H1 (cell line): ENCODE measurements around the gene TNRC6C. TPM values are rescaled to one million over a fixed set of nuclear protein-coding genes. Genes with fewer than 3 reads are reported as not detected.
A peak's percentile ranks its signal among the peaks of the same experiment; 100 is the strongest.

Experiments
- CTCF ChIA-PET: fragments of 300-600 bp; sonication (Branson Sonifier 250); formaldehyde crosslinking; loops from one replicate; lab custom pipeline; 2021; ENCODE audit not compliant: partially characterized antibody; lab: Charles Lee
- POLR2A ChIA-PET: fragments of 300-600 bp; sonication (Branson Sonifier 250); formaldehyde crosslinking; loops from one replicate; lab custom pipeline; 2021; ENCODE audit warnings: inconsistent platforms; ENCODE audit not compliant: partially characterized antibody; lab: Charles Lee
- DNase-seq, 2 experiments: peaks; one replicate each; pipeline versions ENCODE4 v3.0.0 to v3.0.0-alpha.2; 2010 to 2022; ENCODE audit warnings: low spot score in 2 of 2, low read depth in 1 of 2, mixed read lengths in 1 of 2
- FAIRE-seq: peaks from 2 replicates; lab custom pipeline; 2011; peaks lifted over from hg19 to GRCh38; lab: Jason Lieb, UNC
- H2AFZ ChIP-seq: 2 replicates; pipeline ENCODE4 v1.8.1; 2012; ENCODE audit warnings: low read length, inconsistent platforms
- H2AK5ac ChIP-seq: 2 replicates; pipeline ENCODE4 v1.6.1; 2013; ENCODE audit warnings: low read depth, low read length
- H2BK120ac ChIP-seq: replicated peaks from 2 replicates; pipeline ENCODE3; 2013; ENCODE audit warnings: low read depth, low read length, inconsistent platforms
- H2BK12ac ChIP-seq: 2 replicates; pipeline ENCODE4 v1.6.1; 2013; ENCODE audit warnings: low read depth, low read length
- H2BK15ac ChIP-seq: 2 replicates; pipeline ENCODE4 v1.6.1; 2013; ENCODE audit warnings: low read length
- H2BK20ac ChIP-seq: 2 replicates; pipeline ENCODE4 v1.6.1; 2013; ENCODE audit warnings: low read length
- H2BK5ac ChIP-seq: 2 replicates; pipeline ENCODE4 v1.6.1; 2013; ENCODE audit warnings: low read depth, low read length
- H3K14ac ChIP-seq: 2 replicates; pipeline ENCODE4 v1.6.1; 2013; ENCODE audit warnings: inconsistent platforms; ENCODE audit not compliant: insufficient read length
- H3K18ac ChIP-seq: 2 replicates; pipeline ENCODE4 v1.6.1; 2013; ENCODE audit warnings: low read length; ENCODE audit errors: extremely low read depth
- H3K23ac ChIP-seq: 2 replicates; pipeline ENCODE4 v1.6.1; 2013; ENCODE audit warnings: inconsistent platforms; ENCODE audit not compliant: insufficient read length
- H3K23me2 ChIP-seq: 2 replicates; pipeline ENCODE4 v1.6.1; 2013; ENCODE audit warnings: low read depth, low read length
- H3K27ac ChIP-seq: 2 replicates; pipeline ENCODE4 v1.6.1; 2011; ENCODE audit warnings: low read depth, low read length, inconsistent platforms
- H3K27me3 ChIP-seq, 4 experiments: replicated peaks in 1 of 4; 1 replicate in 1 of 4; 2 replicates in 3 of 4; pipeline versions ENCODE4 v1.6.1 to v1.8.1; 2011 to 2013; ENCODE audit warnings: low read length in 3 of 4, mild to moderate bottlenecking in 3 of 4, inconsistent platforms in 2 of 4, mixed read lengths in 2 of 4, moderate library complexity in 1 of 4; ENCODE audit not compliant: control insufficient read depth in 3 of 4, insufficient read depth in 3 of 4; ENCODE audit errors: extremely low read depth in 1 of 4
- H3K36me3 ChIP-seq, 4 experiments: 2 replicates each; pipeline versions ENCODE4 v1.6.1 to v1.8.1; 2011 to 2013; ENCODE audit warnings: mild to moderate bottlenecking in 4 of 4, low read length in 3 of 4, moderate library complexity in 2 of 4, control low read depth in 1 of 4, inconsistent platforms in 1 of 4; ENCODE audit not compliant: insufficient read depth in 4 of 4, control insufficient read depth in 2 of 4
- H3K4ac ChIP-seq: replicated peaks from 2 replicates; pipeline ENCODE3; 2013; ENCODE audit warnings: low read length, low read depth, mixed read lengths, inconsistent platforms; ENCODE audit not compliant: insufficient read length
- H3K4me1 ChIP-seq, 4 experiments: replicated peaks in 1 of 4; 1 replicate in 1 of 4; 2 replicates in 3 of 4; pipeline versions ENCODE4 v1.6.1 to v1.8.1; 2011 to 2013; ENCODE audit warnings: low read length in 3 of 4, inconsistent platforms in 2 of 4, mixed read lengths in 1 of 4; ENCODE audit not compliant: insufficient read depth in 4 of 4, control insufficient read depth in 3 of 4
- H3K4me2 ChIP-seq, 2 experiments: 2 replicates each; pipeline versions ENCODE4 v1.6.1 to v1.8.1; 2011 to 2013; ENCODE audit warnings: low read depth in 2 of 2, low read length in 2 of 2, control low read depth in 1 of 2, inconsistent platforms in 1 of 2, mild to moderate bottlenecking in 1 of 2; ENCODE audit not compliant: insufficient read depth in 1 of 2
- H3K4me3 ChIP-seq, 4 experiments: fragments of 200-600, 300-600 bp in 1 of 4; sonication (generic), shearing (Covaris generic), sonication (Bioruptor Twin) in 1 of 4; 2 replicates each; pipeline versions ENCODE4 v1.5.1 to v1.8.1; 2011 to 2016; ENCODE audit warnings: low read length in 4 of 4, low read depth in 3 of 4, control low read depth in 2 of 4, inconsistent platforms in 2 of 4, mild to moderate bottlenecking in 2 of 4, mixed read lengths in 1 of 4, moderate library complexity in 1 of 4; ENCODE audit not compliant: insufficient read depth in 2 of 4; ENCODE audit errors: extremely low read depth in 1 of 4
- H3K56ac ChIP-seq: replicated peaks from 2 replicates; pipeline ENCODE3; 2013; ENCODE audit warnings: low read depth, mild to moderate bottlenecking, mixed read lengths, low read length, inconsistent platforms; ENCODE audit not compliant: insufficient read length
- H3K79me1 ChIP-seq: 2 replicates; pipeline ENCODE4 v1.6.1; 2013; ENCODE audit warnings: low read depth, low read length, control low read depth
- H3K79me2 ChIP-seq, 2 experiments: 2 replicates each; pipeline versions ENCODE4 v1.6.1 to v1.8.1; 2012 to 2013; ENCODE audit warnings: low read length in 2 of 2, mild to moderate bottlenecking in 2 of 2, inconsistent platforms in 1 of 2; ENCODE audit not compliant: insufficient read depth in 2 of 2, control insufficient read depth in 1 of 2
- H3K9ac ChIP-seq, 4 experiments: replicated peaks in 1 of 4; 1 replicate in 1 of 4; 2 replicates in 3 of 4; pipeline versions ENCODE4 v1.6.1 to v1.8.1; 2011 to 2013; ENCODE audit warnings: low read depth in 3 of 4, low read length in 3 of 4, control low read depth in 2 of 4, mild to moderate bottlenecking in 2 of 4, moderate library complexity in 2 of 4, inconsistent platforms in 1 of 4; ENCODE audit errors: extremely low read depth in 1 of 4
- H3K9me3 ChIP-seq, 2 experiments: 2 replicates each; pipeline versions ENCODE4 v1.6.1 to v1.8.1; 2012 to 2013; ENCODE audit warnings: mild to moderate bottlenecking in 2 of 2, moderate library complexity in 2 of 2, control low read depth in 1 of 2, inconsistent platforms in 1 of 2, low read depth in 1 of 2, low read length in 1 of 2, mixed read lengths in 1 of 2; ENCODE audit not compliant: insufficient read depth in 2 of 2
- H4K20me1 ChIP-seq, 2 experiments: replicated peaks in 1 of 2; 2 replicates each; pipeline versions ENCODE3 to v1.8.1; 2011 to 2013; ENCODE audit warnings: inconsistent platforms in 2 of 2, low read length in 2 of 2, mild to moderate bottlenecking in 1 of 2; ENCODE audit not compliant: insufficient read depth in 2 of 2, control insufficient read depth in 1 of 2
- H4K5ac ChIP-seq: 2 replicates; pipeline ENCODE4 v1.6.1; 2013; ENCODE audit warnings: low read length, low read depth, mixed read lengths, inconsistent platforms; ENCODE audit not compliant: insufficient read length
- H4K8ac ChIP-seq: 2 replicates; pipeline ENCODE4 v1.8.0; 2013; ENCODE audit warnings: mild to moderate bottlenecking, moderate library complexity, low read length, inconsistent platforms; ENCODE audit not compliant: insufficient read depth; ENCODE audit errors: extremely low read depth
- H4K91ac ChIP-seq: replicated peaks from 2 replicates; pipeline ENCODE3; 2013; ENCODE audit warnings: low read length, mixed read lengths, inconsistent platforms; ENCODE audit not compliant: insufficient read length
- JUND ChIP-seq: IDR thresholded peaks from 2 replicates; pipeline ENCODE4 v1.6.1; 2011; ENCODE audit warnings: mild to moderate bottlenecking, improper control_type of control experiment, low read length
- WGBS, 2 experiments: shearing (Covaris generic) in 1 of 2; methylation state at CpG; one replicate each; pipeline versions ENCODE4 v1.1.6 to v1.1.7; 2013 to 2015; ENCODE audit warnings: low lambda C conversion rate in 2 of 2, mixed read lengths in 2 of 2, inconsistent platforms in 1 of 2, low coverage in 1 of 2, missing lambda C conversion rate in 1 of 2; ENCODE audit not compliant: insufficient replicate concordance in 2 of 2, insufficient coverage in 1 of 2, insufficient read length in 1 of 2; ENCODE audit errors: extremely low coverage in 1 of 2, missing lambda C conversion rate in 1 of 2; 5-methylcytosine and 5-hydroxymethylcytosine counted together
- polyA plus RNA-seq, 7 experiments: library from polyadenylated mRNA; depleted of rRNA in 3 of 7; stranded (reverse) in 5 of 7; unstranded in 2 of 7; fragments of >200 nt in 5 of 7; fragments of 200-250 nt in 2 of 7; gene quantifications; 1 replicate in 5 of 7; 2 replicates in 1 of 7; 4 replicates in 1 of 7; pipeline versions ENCODE4 v1.2.1 to v1.2.3, GENCODE V29; 2011 to 2013; ENCODE audit warnings: missing spikeins in 2 of 7, mixed read lengths in 2 of 7
- total RNA-seq: library from RNA; stranded (reverse); fragmentation: NEBNext Ultra II Directional; extraction: Animal tissue kit (Norgen Biotek cat#: 25700); gene quantifications from 2 replicates; pipeline ENCODE4 v1.2.1, GENCODE V29; 2021

The TNRC6C gene
- total and polyA plus RNA-seq, 2 of the 8 experiments (the other 6 are each of a cell fraction or from before 2014, with no cell fraction given), result 2.8 to 28.9 TPM

DNA sequence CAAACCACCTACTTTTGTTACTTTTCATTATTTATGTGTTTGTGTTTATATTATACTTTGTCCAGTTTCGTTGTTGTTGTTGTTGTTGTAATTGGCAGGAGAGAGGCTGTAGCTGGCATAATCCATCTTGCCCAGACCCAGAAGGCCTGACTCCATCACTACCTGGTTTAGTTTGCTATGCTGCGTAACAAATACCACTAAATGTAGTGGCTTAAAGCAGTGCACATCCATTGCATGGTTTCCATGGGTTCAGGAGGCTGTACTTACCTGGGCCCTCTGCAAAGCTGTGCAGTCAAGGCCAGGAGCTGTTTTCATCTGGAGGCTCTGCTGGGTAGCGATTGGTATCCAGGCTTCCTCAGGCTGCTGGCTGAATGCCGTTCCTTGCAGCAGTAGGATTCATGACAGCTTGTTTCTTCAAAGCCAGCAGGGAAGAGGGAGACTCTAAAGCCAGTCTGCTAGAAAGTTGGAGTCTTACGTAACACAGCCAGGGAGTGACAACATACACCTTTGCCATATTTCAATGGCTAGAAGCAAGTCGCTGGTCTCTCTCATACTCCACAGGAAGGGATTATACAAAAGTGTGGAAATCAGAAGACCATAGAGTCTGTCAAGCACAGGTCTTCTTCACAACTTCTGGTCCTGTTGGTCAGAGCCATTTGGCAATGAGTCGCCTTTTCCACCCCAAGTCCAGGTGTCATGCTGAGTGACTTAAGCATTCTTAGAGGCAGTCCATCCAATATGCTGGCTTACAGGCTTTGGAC, 41.1 kb downstream of the TNRC6C start:
- WGBS, 2 experiments, result 91% methylated on average over 7 of the region's 7 CpGs; no CpG with 5 or more reads in 1 of the 2 experiments
- no peak overlapping the region for H2BK120ac ChIP-seq
- H3K9ac ChIP-seq, result no peak overlapping the region
- FAIRE-seq (no peak), DNase-seq (no peak)
- no peak overlapping the region for H2AFZ ChIP-seq
- H3K27ac ChIP-seq, result no peak overlapping the region
- no peaks in the 10 kb centered on the region for H3K27me3 ChIP-seq
- no peak overlapping the region for H2AK5ac ChIP-seq
- H2BK5ac ChIP-seq, result 0 out of 2 replicates have a peak overlapping the region, but pooled peaks have one; percentile 28
- no peak overlapping the region for H2BK15ac ChIP-seq
- H3K4me2 ChIP-seq, result no peak overlapping the region
- H3K9me3 ChIP-seq, result no peaks in the 10 kb centered on the region
- H2BK12ac ChIP-seq, result no peak overlapping the region
- H3K4me1 ChIP-seq, result peaks cover 4 to 15% (median 8%) of the 10 kb centered on the region in 4 experiments; a peak in 6 of 7 replicates
- no peaks in the 10 kb centered on the region; a peak in 1 of 8 replicates for H3K36me3 ChIP-seq
- H4K8ac ChIP-seq, result no peak overlapping the region
- no peaks in the 10 kb centered on the region for H3K23me2 ChIP-seq
- no peak overlapping the region for H3K14ac ChIP-seq
- no peak overlapping the region for H3K4ac ChIP-seq
- peak overlapping the region; percentile 38; the same call in 1 of the 2 replicates for H3K18ac ChIP-seq
- H2BK20ac ChIP-seq, result no peak overlapping the region
- no peak overlapping the region for H3K4me3 ChIP-seq
- H3K79me2 ChIP-seq, result peaks cover 14 to 66% of the 10 kb centered on the region in 2 experiments
- H3K79me1 ChIP-seq, result peaks cover 14% of the 10 kb centered on the region
- H4K20me1 ChIP-seq, result peaks cover 2 to 10% of the 10 kb centered on the region in 2 experiments
- no peak overlapping the region for H4K5ac ChIP-seq
- H3K56ac ChIP-seq, result no peak overlapping the region
- CTCF ChIA-PET, result interaction anchor here (0.8 to 1.5 kb wide), 5 partner anchors 11 to 84 kb away, joined by 3 to 6 read pairs (median 4); no protein-coding TSS in a partner anchor
- POLR2A ChIA-PET, result interaction anchor here (0.8 to 1.4 kb wide), 2 partner anchors 39 to 41 kb away, joined by 3 to 5 read pairs; partner anchors contain the start of gene TNRC6C
- H4K91ac ChIP-seq, result no peak overlapping the region
- no peak overlapping the region for H3K23ac ChIP-seq
- 0 out of 2 replicates have a peak, but pooled peaks have one; percentile 12 for TF ChIP-seq JUND
